GM18520 (cell line): ENCODE results near the gene KISS1R.
"Not testable (repeated sequence)": the region's sequence is repeated elsewhere in the genome, so short reads cannot be mapped to it uniquely, and the experiment has no call there.

Experiments used
- ATAC-seq: cut with Tn5 transposase; IDR thresholded peaks from one replicate; pipeline ENCODE4 v1.9.1; 2021; ENCODE audit not compliant: unreplicated experiment

The KISS1R gene

GRCh38 chr19:881385-882071 is 35.6 kb upstream of the KISS1R start:
- ATAC-seq: no peak

GRCh38 chr19:882871-883497 is 34.1 kb upstream of the KISS1R start:
- ATAC-seq: no peak

- no peak for ATAC-seq
Observed at GRCh38 chr19:883661-884211, 33.4 kb upstream of the KISS1R start.

GRCh38 chr19:884420-885211 is 32.5 kb upstream of the KISS1R start:
- ATAC-seq: no peak

- ATAC-seq: no peak
Observed at GRCh38 chr19:885536-886224, 31.5 kb upstream of the KISS1R start.

- no peak for ATAC-seq
Observed at GRCh38 chr19:887072-887471, 30.1 kb upstream of the KISS1R start.

GRCh38 chr19:887599-887998 is 29.5 kb upstream of the KISS1R start:
- no peak for ATAC-seq

- no peak for ATAC-seq
Observed at GRCh38 chr19:888581-889385, 28.4 kb upstream of the KISS1R start.

- no peak for ATAC-seq
Observed at GRCh38 chr19:889662-890295, 27.4 kb upstream of the KISS1R start.

GRCh38 chr19:890831-891230 is 26.3 kb upstream of the KISS1R start:
- ATAC-seq: no peak

- not testable (repeated sequence) for ATAC-seq
Observed at GRCh38 chr19:891421-892200, 25.5 kb upstream of the KISS1R start.

GRCh38 chr19:892243-892893 is 24.8 kb upstream of the KISS1R start:
- ATAC-seq: no peak

GRCh38 chr19:892894-893689 is 24.0 kb upstream of the KISS1R start, which contains the start of the genes MED16 and RNU6-9:
Gene MED16 (minus strand): TSS chr19:893187. CDS start chr19:891131, 2,056 bp downstream.
Gene RNU6-9 (plus strand): TSS chr19:893484.
- ATAC-seq: peak; percentile 77

GRCh38 chr19:896434-896833 is 20.7 kb upstream of the KISS1R start:
- no peak for ATAC-seq

- ATAC-seq: no peak
Observed at GRCh38 chr19:896999-897398, 20.1 kb upstream of the KISS1R start.

GRCh38 chr19:897442-898039 is 19.6 kb upstream of the KISS1R start:
- ATAC-seq: no peak

GRCh38 chr19:898663-899062 is 18.5 kb upstream of the KISS1R start:
- no peak for ATAC-seq
